K562 (cell line): ENCODE results near the gene SURF6. TPM values are rescaled to one million over a fixed set of nuclear protein-coding genes. Genes with fewer than 3 reads are reported as not detected.

Experiments used
- HSF4 ChIP-seq: fragments of 250-450 bp; sonication (Bioruptor Pico); IDR thresholded peaks from 2 replicates; pipeline ENCODE4 v2.1.2; 2022; ENCODE audit warnings: mild to moderate bottlenecking, moderate library complexity, borderline replicate concordance
- KAT8 ChIP-seq: fragments of 450-650 bp; IDR thresholded peaks from 2 replicates; pipeline ENCODE4 v1.6.1; 2016; ENCODE audit warnings: low read depth, mild to moderate bottlenecking
- NFRKB ChIP-seq: fragments of 450-650 bp; IDR thresholded peaks from 2 replicates; pipeline ENCODE4 v1.6.1; 2016; ENCODE audit warnings: low read depth
- NR0B1 ChIP-seq: fragments of 450-650 bp; IDR thresholded peaks from one replicate; pipeline ENCODE4 v1.6.1; 2018; ENCODE audit warnings: mild to moderate bottlenecking, moderate library complexity; ENCODE audit not compliant: partially characterized antibody
- POLR2A ChIP-seq: fragments of 450-650 bp; conservative IDR thresholded peaks from 2 replicates; pipeline ENCODE4 v1.6.1; 2016
- RERE ChIP-seq: sonication (generic); formaldehyde crosslinking; IDR thresholded peaks from 2 replicates; pipeline ENCODE4 v1.8.0; 2023; ENCODE audit warnings: missing genetic modification reagents, mild to moderate bottlenecking, borderline replicate concordance
- RNF219 ChIP-seq: fragments of 250-450 bp; sonication (Bioruptor Pico); IDR thresholded peaks from 2 replicates; pipeline ENCODE4 v1.5.0; 2022; ENCODE audit warnings: mild to moderate bottlenecking
- SIN3A ChIP-seq, 2 experiments: fragments of 150-350 bp in 1 of 2; IDR thresholded peaks; 2 replicates each; pipeline ENCODE4 v1.6.1; 2011 to 2016; ENCODE audit warnings: borderline replicate concordance in 2 of 2, low read depth in 2 of 2, low read length in 2 of 2, mild to moderate bottlenecking in 2 of 2, moderate library complexity in 2 of 2; ENCODE audit not compliant: control insufficient read depth in 1 of 2
- SLC30A9 ChIP-seq: fragments of 250-450 bp; sonication (Bioruptor Pico); IDR thresholded peaks from 2 replicates; pipeline ENCODE4 v1.8.0; 2022; ENCODE audit warnings: mild to moderate bottlenecking, moderate library complexity
- SPI1 ChIP-seq: IDR thresholded peaks from 2 replicates; pipeline ENCODE4 v1.6.1; 2011; ENCODE audit warnings: low read depth, low read length, control low read depth, borderline replicate concordance
- TCF3 ChIP-seq: sonication (generic); formaldehyde crosslinking; IDR thresholded peaks from 2 replicates; pipeline ENCODE4 v1.4.0; 2020; ENCODE audit warnings: mild to moderate bottlenecking, missing genetic modification reagents
- ZNF436 ChIP-seq: fragments of 250-450, 450-650 bp; sonication (Bioruptor Pico); formaldehyde crosslinking; IDR thresholded peaks from 2 replicates; pipeline ENCODE4 v1.7.0; 2020; ENCODE audit warnings: mild to moderate bottlenecking
- ZNF551 ChIP-seq: fragments of 250-450 bp; sonication (Bioruptor Pico); IDR thresholded peaks from 2 replicates; pipeline ENCODE4 v1.5.0; 2021; ENCODE audit warnings: mild to moderate bottlenecking, moderate library complexity
- ZNF76 ChIP-seq: fragments of 250-450 bp; sonication (Bioruptor Pico); IDR thresholded peaks from 2 replicates; pipeline ENCODE4 v1.4.0; 2020; ENCODE audit warnings: mild to moderate bottlenecking, moderate library complexity, borderline replicate concordance
- polyA plus RNA-seq, 8 experiments: library from polyadenylated mRNA; depleted of rRNA in 4 of 8; stranded (reverse) in 5 of 8; unstranded in 3 of 8; fragments of >200 nt; fragmentation: Nextera tagmentation in 2 of 8; fragmentation: Illumina TruSeq in 1 of 8; extraction: Ambion mirVana in 2 of 8; extraction: Trizol in 1 of 8; gene quantifications; 2 replicates each; pipeline versions ENCODE4 v1.2.1 to v1.2.3, GENCODE V29; 2011 to 2014; ENCODE audit warnings: inconsistent platforms in 1 of 8, missing spikeins in 1 of 8
- total RNA-seq, 7 experiments: library from RNA; depleted of rRNA in 6 of 7; stranded (reverse); fragments of >200 nt in 6 of 7; fragmentation: Illumina TruSeq in 2 of 7; extraction: Trizol in 2 of 7; gene quantifications; 2 replicates each; pipeline versions ENCODE4 v1.2.1 to v1.2.3, GENCODE V29; 2011 to 2021; ENCODE audit warnings: low replicate concordance in 1 of 7
- TF ChIP-seq, protein P1 (sequence below): sonication (generic); formaldehyde crosslinking; IDR thresholded peaks from 2 replicates; pipeline ENCODE4 v1.9.0; 2022; ENCODE audit warnings: mild to moderate bottlenecking, missing genetic modification reagents
- TF ChIP-seq, protein P2 (sequence below): IDR thresholded peaks from 3 replicates; pipeline ENCODE4 v1.6.1; 2011; ENCODE audit warnings: borderline replicate concordance, mild to moderate bottlenecking; ENCODE audit not compliant: insufficient read length, insufficient read depth

The SURF6 gene
- total and polyA plus RNA-seq, 9 of the 15 experiments (the other 6 are each of a cell fraction or from before 2014, with no cell fraction given), result 1.4 to 68.3 (median 14.7) TPM

GRCh38 chr9:133347985-133348717 lies 12.2 kb upstream of the SURF6 start, which contains the start of the genes MED22 and RPL7A (continued):
- no peak for TF ChIP-seq RERE
- peak; percentile 94 for TF ChIP-seq NFRKB
- TF ChIP-seq TCF3 (CRISPR knock-in tag), result peak; percentile 8; the same call in 1 of the 2 replicates
- no peak for TF ChIP-seq SLC30A9 (CRISPR knock-in tag)
- TF ChIP-seq KAT8, result no peak
- TF ChIP-seq, protein P1, sequence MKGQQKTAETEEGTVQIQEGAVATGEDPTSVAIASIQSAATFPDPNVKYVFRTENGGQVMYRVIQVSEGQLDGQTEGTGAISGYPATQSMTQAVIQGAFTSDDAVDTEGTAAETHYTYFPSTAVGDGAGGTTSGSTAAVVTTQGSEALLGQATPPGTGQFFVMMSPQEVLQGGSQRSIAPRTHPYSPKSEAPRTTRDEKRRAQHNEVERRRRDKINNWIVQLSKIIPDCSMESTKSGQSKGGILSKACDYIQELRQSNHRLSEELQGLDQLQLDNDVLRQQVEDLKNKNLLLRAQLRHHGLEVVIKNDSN, result no peak
- TF ChIP-seq HSF4 (CRISPR knock-in tag), result no peak
- 0 out of 2 replicates have a peak, but pooled peaks have one; percentile 2 for TF ChIP-seq ZNF436 (CRISPR knock-in tag)
- TF ChIP-seq POLR2A, result peak; percentile 99
- 0 out of 2 replicates have a peak, but pooled peaks have one; percentile 18 for TF ChIP-seq SPI1
- TF ChIP-seq SIN3A (IDR thresholded peaks at IDR 0.05; ENCODE audit: borderline replicate concordance in 2 of 2, control insufficient read depth in 1 of 2, low read depth in 2 of 2, low read length in 2 of 2), result no peak; a peak in 1 of 4 replicates
- no peak for TF ChIP-seq ZNF551 (CRISPR knock-in tag)
- TF ChIP-seq, protein P2, sequence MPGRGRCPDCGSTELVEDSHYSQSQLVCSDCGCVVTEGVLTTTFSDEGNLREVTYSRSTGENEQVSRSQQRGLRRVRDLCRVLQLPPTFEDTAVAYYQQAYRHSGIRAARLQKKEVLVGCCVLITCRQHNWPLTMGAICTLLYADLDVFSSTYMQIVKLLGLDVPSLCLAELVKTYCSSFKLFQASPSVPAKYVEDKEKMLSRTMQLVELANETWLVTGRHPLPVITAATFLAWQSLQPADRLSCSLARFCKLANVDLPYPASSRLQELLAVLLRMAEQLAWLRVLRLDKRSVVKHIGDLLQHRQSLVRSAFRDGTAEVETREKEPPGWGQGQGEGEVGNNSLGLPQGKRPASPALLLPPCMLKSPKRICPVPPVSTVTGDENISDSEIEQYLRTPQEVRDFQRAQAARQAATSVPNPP, result no peak
- TF ChIP-seq ZNF76, result peak; percentile 84; the same call in 1 of the 2 replicates
- no peak for TF ChIP-seq NR0B1
- no peak for TF ChIP-seq RNF219
